ENCODE results near the gene NHEJ1.
"Not testable (repeated sequence)": the region's sequence is repeated elsewhere in the genome, so short reads cannot be mapped to it uniquely, and the experiment has no call there.

The NHEJ1 gene

GRCh38 chr2:219201331-219201730 lies 40.7 kb upstream of the NHEJ1 start:
- not testable (repeated sequence) for H3K27ac ChIP-seq (ENCODE audit: low read length); H3K4me1 ChIP-seq (ENCODE audit: control insufficient read depth, insufficient read depth, low read length); H3K4me3 ChIP-seq (ENCODE audit: low read length in 2 of 2); H3K9ac ChIP-seq (ENCODE audit: low read length in 2 of 2); H3K36me3 ChIP-seq (ENCODE audit: control insufficient read depth in 2 of 2, insufficient read depth in 2 of 2, low read length in 2 of 2); H3K27me3 ChIP-seq (ENCODE audit: control insufficient read depth in 1 of 2, insufficient read depth in 2 of 2, low read length in 2 of 2); H3K9me3 ChIP-seq (ENCODE audit: control insufficient read depth in 2 of 2, low read length in 2 of 2)

- not testable (repeated sequence) for H3K27ac ChIP-seq (ENCODE audit: low read length); H3K9me3 ChIP-seq (ENCODE audit: control insufficient read depth in 2 of 2, low read length in 2 of 2); H3K9ac ChIP-seq (ENCODE audit: low read length in 2 of 2); H3K36me3 ChIP-seq (ENCODE audit: control insufficient read depth in 2 of 2, insufficient read depth in 2 of 2, low read length in 2 of 2); H3K4me3 ChIP-seq (ENCODE audit: low read length in 2 of 2); H3K4me1 ChIP-seq (ENCODE audit: control insufficient read depth, insufficient read depth, low read length); H3K27me3 ChIP-seq (ENCODE audit: control insufficient read depth in 1 of 2, insufficient read depth in 2 of 2, low read length in 2 of 2)
Measured at GRCh38 chr2:219200502-219201326, 40.1 kb upstream of the NHEJ1 start.

DNA sequence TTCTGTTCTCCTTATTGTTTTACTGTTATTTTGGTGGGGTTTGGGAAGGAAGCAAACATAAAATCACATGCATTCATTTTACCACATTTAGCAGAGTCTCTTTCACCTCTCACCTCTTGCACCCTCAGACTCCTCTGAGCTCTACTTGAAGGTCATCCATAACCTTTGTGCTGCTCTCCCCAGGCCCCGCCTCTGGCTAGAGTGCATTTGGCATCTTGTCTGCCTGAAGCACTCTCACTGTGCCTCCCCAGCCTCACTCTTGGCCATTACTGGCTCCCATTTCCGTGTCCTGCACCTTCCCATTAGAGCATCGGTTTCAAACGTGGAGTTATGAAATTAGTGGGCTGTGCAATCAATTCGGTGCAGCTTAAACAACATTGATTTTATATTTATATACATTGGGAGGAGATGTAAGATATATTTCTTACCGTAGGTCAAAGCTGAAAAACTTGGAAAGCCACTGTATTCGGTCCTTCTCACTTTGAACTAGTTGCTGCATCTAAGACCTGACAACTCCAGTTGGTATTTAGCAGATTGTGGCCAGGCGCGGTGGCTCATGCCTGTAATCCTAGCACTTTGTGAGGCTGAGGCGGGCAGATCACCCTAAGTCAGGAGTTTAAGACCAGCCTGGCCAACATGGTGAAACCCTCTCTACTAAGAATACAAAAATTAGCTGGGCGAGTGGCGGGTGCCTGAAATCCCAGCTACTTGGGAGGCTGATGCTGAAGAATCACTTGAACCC lies 39.0 kb upstream of the NHEJ1 start:
- Histone ChIP-seq H3K27ac (ENCODE audit: low read length) (no peak overlapping the region), H3K27me3 (ENCODE audit: control insufficient read depth in 1 of 2, insufficient read depth in 2 of 2, low read length in 2 of 2) (peaks cover 0 to 6% of the 10 kb centered on the region in 2 donors), H3K9ac (ENCODE audit: low read length in 2 of 2) (no peak overlapping the region), H3K36me3 (ENCODE audit: control insufficient read depth in 2 of 2, insufficient read depth in 2 of 2, low read length in 2 of 2) (no peaks in the 10 kb centered on the region), H3K4me1 (ENCODE audit: control insufficient read depth, insufficient read depth, low read length) (no peaks in the 10 kb centered on the region), H3K4me3 (ENCODE audit: low read length in 2 of 2) (no peak overlapping the region), H3K9me3 (ENCODE audit: control insufficient read depth in 2 of 2, low read length in 2 of 2) (no peaks in the 10 kb centered on the region)

- H3K36me3 ChIP-seq (ENCODE audit: control insufficient read depth in 2 of 2, insufficient read depth in 2 of 2, low read length in 2 of 2): no peaks in the 10 kb centered on the region
- no peaks in the 10 kb centered on the region for H3K9me3 ChIP-seq (ENCODE audit: control insufficient read depth in 2 of 2, low read length in 2 of 2)
- no peak overlapping the region for H3K4me3 ChIP-seq (ENCODE audit: low read length in 2 of 2)
- H3K9ac ChIP-seq (ENCODE audit: low read length in 2 of 2): no peak overlapping the region
- no peaks in the 10 kb centered on the region for H3K4me1 ChIP-seq (ENCODE audit: control insufficient read depth, insufficient read depth, low read length)
- no peak overlapping the region for H3K27ac ChIP-seq (ENCODE audit: low read length)
- H3K27me3 ChIP-seq (ENCODE audit: control insufficient read depth in 1 of 2, insufficient read depth in 2 of 2, low read length in 2 of 2): peaks cover 0 to 6% of the 10 kb centered on the region in 2 donors
Measured at GRCh38 chr2:219198974-219199373, 38.4 kb upstream of the NHEJ1 start.

- Histone ChIP-seq H3K27ac (ENCODE audit: low read length) (no peak overlapping the region), H3K27me3 (ENCODE audit: control insufficient read depth in 1 of 2, insufficient read depth in 2 of 2, low read length in 2 of 2) (peaks cover 0 to 6% of the 10 kb centered on the region in 2 donors), H3K36me3 (ENCODE audit: control insufficient read depth in 2 of 2, insufficient read depth in 2 of 2, low read length in 2 of 2) (no peaks in the 10 kb centered on the region), H3K4me1 (ENCODE audit: control insufficient read depth, insufficient read depth, low read length) (no peaks in the 10 kb centered on the region), H3K9me3 (ENCODE audit: control insufficient read depth in 2 of 2, low read length in 2 of 2) (no peaks in the 10 kb centered on the region), H3K4me3 (ENCODE audit: low read length in 2 of 2) (no peak overlapping the region), H3K9ac (ENCODE audit: low read length in 2 of 2) (no peak overlapping the region)
Measured at GRCh38 chr2:219197388-219197787, 36.8 kb upstream of the NHEJ1 start.

GRCh38 chr2:219186754-219187456 lies 26.3 kb upstream of the NHEJ1 start:
- Histone ChIP-seq H3K27me3 (ENCODE audit: control insufficient read depth in 1 of 2, insufficient read depth in 2 of 2, low read length in 2 of 2) (no peaks in the 10 kb centered on the region), H3K9ac (ENCODE audit: low read length in 2 of 2) (no peak overlapping the region), H3K4me3 (ENCODE audit: low read length in 2 of 2) (no peak overlapping the region), H3K4me1 (ENCODE audit: control insufficient read depth, insufficient read depth, low read length) (no peaks in the 10 kb centered on the region), H3K27ac (ENCODE audit: low read length) (no peak overlapping the region), H3K36me3 (ENCODE audit: control insufficient read depth in 2 of 2, insufficient read depth in 2 of 2, low read length in 2 of 2) (peaks cover 21 to 22% of the 10 kb centered on the region in 2 donors), H3K9me3 (ENCODE audit: control insufficient read depth in 2 of 2, low read length in 2 of 2) (no peaks in the 10 kb centered on the region)

GRCh38 chr2:219184121-219184520 lies 23.5 kb upstream of the NHEJ1 start:
- Histone ChIP-seq H3K4me3 (ENCODE audit: low read length in 2 of 2) (no peak overlapping the region), H3K36me3 (ENCODE audit: control insufficient read depth in 2 of 2, insufficient read depth in 2 of 2, low read length in 2 of 2) (peaks cover 44 to 45% of the 10 kb centered on the region in 2 donors), H3K27me3 (ENCODE audit: control insufficient read depth in 1 of 2, insufficient read depth in 2 of 2, low read length in 2 of 2) (no peaks in the 10 kb centered on the region), H3K27ac (ENCODE audit: low read length) (no peak overlapping the region), H3K9ac (ENCODE audit: low read length in 2 of 2) (no peak overlapping the region), H3K4me1 (ENCODE audit: control insufficient read depth, insufficient read depth, low read length) (peaks cover 16% of the 10 kb centered on the region), H3K9me3 (ENCODE audit: control insufficient read depth in 2 of 2, low read length in 2 of 2) (no peaks in the 10 kb centered on the region)

DNA sequence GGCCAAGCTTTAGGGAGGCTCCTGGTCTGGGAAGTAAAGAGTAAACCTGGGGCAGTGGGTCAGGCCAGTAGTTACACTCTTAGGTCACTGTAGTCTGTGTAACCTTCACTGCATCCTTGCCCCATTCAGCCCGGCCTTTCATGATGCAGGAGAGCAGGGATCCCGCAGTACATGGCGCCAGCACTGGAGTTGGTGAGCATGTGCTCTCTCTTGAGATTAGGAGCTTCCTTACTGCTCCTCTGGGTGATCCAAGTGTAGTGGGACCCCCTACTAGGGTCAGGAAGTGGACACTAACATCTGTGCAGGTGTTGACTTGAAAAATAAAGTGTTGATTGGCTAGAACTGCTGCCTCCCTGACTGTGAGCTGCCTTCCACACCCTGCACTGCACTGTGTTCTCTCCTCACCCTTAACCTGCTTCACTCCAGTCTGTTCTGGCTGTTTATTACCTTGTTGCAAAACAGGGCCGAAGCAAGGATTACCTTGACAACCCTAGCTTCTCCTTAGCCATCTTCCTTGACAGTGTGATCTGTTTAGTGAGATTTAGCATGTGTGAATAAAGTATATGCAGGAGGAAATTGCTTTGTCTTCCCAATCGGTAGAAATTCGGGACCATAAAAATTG lies 22.6 kb upstream of the NHEJ1 start:
- Histone ChIP-seq H3K27ac (ENCODE audit: low read length) (no peak overlapping the region), H3K36me3 (ENCODE audit: control insufficient read depth in 2 of 2, insufficient read depth in 2 of 2, low read length in 2 of 2) (peaks cover 44 to 45% of the 10 kb centered on the region in 2 donors), H3K9ac (ENCODE audit: low read length in 2 of 2) (no peak overlapping the region), H3K4me1 (ENCODE audit: control insufficient read depth, insufficient read depth, low read length) (peaks cover 22% of the 10 kb centered on the region), H3K27me3 (ENCODE audit: control insufficient read depth in 1 of 2, insufficient read depth in 2 of 2, low read length in 2 of 2) (no peaks in the 10 kb centered on the region), H3K9me3 (ENCODE audit: control insufficient read depth in 2 of 2, low read length in 2 of 2) (no peaks in the 10 kb centered on the region), H3K4me3 (ENCODE audit: low read length in 2 of 2) (no peak overlapping the region)

DNA sequence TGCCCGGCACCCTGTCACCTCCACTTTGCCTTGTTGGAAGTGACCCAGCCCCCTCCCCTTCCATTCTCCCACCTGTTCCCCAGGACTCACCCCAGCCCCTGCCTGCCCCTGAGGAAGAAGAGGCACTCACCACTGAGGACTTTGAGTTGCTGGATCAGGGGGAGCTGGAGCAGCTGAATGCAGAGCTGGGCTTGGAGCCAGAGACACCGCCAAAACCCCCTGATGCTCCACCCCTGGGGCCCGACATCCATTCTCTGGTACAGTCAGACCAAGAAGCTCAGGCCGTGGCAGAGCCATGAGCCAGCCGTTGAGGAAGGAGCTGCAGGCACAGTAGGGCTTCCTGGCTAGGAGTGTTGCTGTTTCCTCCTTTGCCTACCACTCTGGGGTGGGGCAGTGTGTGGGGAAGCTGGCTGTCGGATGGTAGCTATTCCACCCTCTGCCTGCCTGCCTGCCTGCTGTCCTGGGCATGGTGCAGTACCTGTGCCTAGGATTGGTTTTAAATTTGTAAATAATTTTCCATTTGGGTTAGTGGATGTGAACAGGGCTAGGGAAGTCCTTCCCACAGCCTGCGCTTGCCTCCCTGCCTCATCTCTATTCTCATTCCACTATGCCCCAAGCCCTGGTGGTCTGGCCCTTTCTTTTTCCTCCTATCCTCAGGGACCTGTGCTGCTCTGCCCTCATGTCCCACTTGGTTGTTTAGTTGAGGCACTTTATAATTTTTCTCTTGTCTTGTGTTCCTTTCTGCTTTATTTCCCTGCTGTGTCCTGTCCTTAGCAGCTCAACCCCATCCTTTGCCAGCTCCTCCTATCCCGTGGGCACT lies 21.9 kb upstream of the NHEJ1 start:
- Histone ChIP-seq H3K27me3 (ENCODE audit: control insufficient read depth in 1 of 2, insufficient read depth in 2 of 2, low read length in 2 of 2) (no peaks in the 10 kb centered on the region), H3K36me3 (ENCODE audit: control insufficient read depth in 2 of 2, insufficient read depth in 2 of 2, low read length in 2 of 2) (peaks cover 44 to 45% of the 10 kb centered on the region in 2 donors), H3K4me3 (ENCODE audit: low read length in 2 of 2) (no peak overlapping the region), H3K9me3 (ENCODE audit: control insufficient read depth in 2 of 2, low read length in 2 of 2) (no peaks in the 10 kb centered on the region), H3K27ac (ENCODE audit: low read length) (no peak overlapping the region), H3K9ac (ENCODE audit: low read length in 2 of 2) (no peak overlapping the region), H3K4me1 (ENCODE audit: control insufficient read depth, insufficient read depth, low read length) (peaks cover 25% of the 10 kb centered on the region)

DNA sequence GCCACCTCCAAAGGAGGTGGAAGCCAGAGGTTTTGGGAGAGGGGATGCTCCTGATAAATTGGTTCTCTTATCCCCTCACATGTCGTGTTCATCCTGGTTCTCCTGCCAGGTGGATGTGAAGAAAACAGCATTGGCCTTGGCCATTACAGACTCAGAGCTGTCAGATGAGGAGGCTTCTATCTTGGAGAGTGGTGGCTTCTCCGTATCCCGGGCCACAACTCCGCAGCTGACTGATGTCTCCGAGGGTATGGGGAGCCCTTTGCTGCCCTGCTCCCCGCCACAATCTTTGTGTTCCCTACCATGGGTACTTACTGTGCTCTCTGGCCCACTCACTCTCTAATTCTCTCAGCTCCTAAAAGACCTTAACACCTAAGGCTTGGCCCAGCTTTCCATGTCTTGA lies 20.9 kb upstream of the NHEJ1 start:
- H3K4me1 ChIP-seq (ENCODE audit: control insufficient read depth, insufficient read depth, low read length): peaks cover 32% of the 10 kb centered on the region
- H3K4me3 ChIP-seq (ENCODE audit: low read length in 2 of 2): no peak overlapping the region
- H3K36me3 ChIP-seq (ENCODE audit: control insufficient read depth in 2 of 2, insufficient read depth in 2 of 2, low read length in 2 of 2): peaks cover 44 to 45% of the 10 kb centered on the region in 2 donors
- no peak overlapping the region for H3K9ac ChIP-seq (ENCODE audit: low read length in 2 of 2)
- no peaks in the 10 kb centered on the region for H3K9me3 ChIP-seq (ENCODE audit: control insufficient read depth in 2 of 2, low read length in 2 of 2)
- H3K27me3 ChIP-seq (ENCODE audit: control insufficient read depth in 1 of 2, insufficient read depth in 2 of 2, low read length in 2 of 2): no peaks in the 10 kb centered on the region
- H3K27ac ChIP-seq (ENCODE audit: low read length): no peak overlapping the region

Data from stomach smooth muscle (tissue), 2 donors.